ENCODE data around the gene CACFD1.

Gene CACFD1

DNA sequence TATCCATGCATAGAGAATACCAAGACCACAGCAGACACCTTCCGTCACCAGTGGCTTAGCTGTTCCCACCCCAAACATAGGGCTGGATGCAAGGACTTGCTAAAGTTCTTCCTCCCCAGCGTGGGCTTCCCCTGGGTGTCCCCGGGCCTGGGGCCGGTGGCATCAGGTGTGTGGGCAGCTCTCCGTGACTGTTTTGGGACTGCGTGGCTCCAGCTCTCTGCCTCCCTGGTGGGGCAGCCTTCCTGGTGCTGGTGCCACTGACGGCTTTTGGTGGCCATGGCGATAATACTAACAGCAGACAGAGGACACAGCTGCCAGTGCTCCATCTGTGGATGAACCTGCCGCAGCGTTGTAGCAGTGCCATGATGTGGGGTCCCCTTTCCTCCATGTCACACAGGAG lies 4.9 kb downstream of the CACFD1 start:
- Mint-ChIP-seq H3K27ac (no peak overlapping the region), H3K9me3 (no peaks in the 10 kb centered on the region), H3K4me3 (no peak overlapping the region), H3K36me3 (peaks cover 0 to 6% of the 10 kb centered on the region in 2 donors), H3K4me1 (peaks cover 25 to 27% of the 10 kb centered on the region in 2 donors), H3K27me3 (no peaks in the 10 kb centered on the region)
- DNase-seq (no peak), ATAC-seq (replicated peaks) (no peak)

DNA sequence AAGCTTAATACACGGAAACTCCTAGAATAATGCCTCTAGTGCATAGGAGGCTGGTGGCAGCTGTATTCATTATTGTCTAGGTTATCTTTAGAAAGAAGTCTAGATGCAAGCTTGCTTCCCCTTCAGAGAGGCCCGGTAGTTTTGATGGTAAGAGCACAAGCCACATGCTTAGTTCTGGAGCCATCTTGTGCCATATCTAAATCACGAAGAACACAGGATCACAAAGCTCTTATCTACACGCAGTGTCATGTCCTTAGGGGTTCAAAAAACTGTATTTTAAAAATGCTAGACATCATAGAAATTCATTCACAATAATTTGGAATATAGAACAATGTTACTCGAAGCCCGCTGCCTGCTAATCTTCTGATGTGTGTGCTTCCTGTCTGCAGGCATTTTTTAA lies 6.2 kb downstream of the CACFD1 start:
- no peaks in the 10 kb centered on the region for H3K9me3 Mint-ChIP-seq
- peaks cover 0 to 10% of the 10 kb centered on the region in 2 donors for H3K36me3 Mint-ChIP-seq
- DNase-seq (no peak), ATAC-seq (replicated peaks) (no peak)
- no peaks in the 10 kb centered on the region for H3K27me3 Mint-ChIP-seq
- peaks cover 22 to 32% of the 10 kb centered on the region in 2 donors for H3K4me1 Mint-ChIP-seq
- no peak overlapping the region for H3K27ac Mint-ChIP-seq
- H3K4me3 Mint-ChIP-seq = no peak overlapping the region

DNA sequence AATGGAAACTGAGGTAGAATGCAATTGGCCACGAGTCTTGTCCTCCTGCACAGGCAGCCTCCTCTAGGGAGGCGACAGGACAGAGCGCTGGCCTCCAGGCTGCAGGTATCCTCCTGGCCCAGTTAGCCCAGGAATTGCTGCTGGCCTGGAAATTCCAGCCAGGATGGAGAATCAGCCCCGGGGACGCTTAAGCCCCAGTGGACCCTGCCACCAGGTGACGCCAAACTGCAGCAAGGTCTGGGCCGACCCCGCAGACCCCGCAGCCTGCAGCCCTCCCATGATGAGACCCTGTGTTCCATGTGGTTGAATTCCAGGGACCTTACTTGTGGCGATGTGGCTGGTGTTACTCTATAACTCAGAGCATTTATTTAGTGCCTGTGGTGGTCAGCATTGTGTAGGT lies 7.3 kb downstream of the CACFD1 start:
- DNase-seq = no peak
- no peak overlapping the region for H3K4me3 Mint-ChIP-seq
- H3K36me3 Mint-ChIP-seq = peaks cover 3 to 17% of the 10 kb centered on the region in 2 donors
- H3K27me3 Mint-ChIP-seq = no peaks in the 10 kb centered on the region
- no peaks in the 10 kb centered on the region for H3K9me3 Mint-ChIP-seq
- no peak for ATAC-seq (replicated peaks)
- peaks cover 14 to 23% of the 10 kb centered on the region in 2 donors for H3K4me1 Mint-ChIP-seq
- no peak overlapping the region for H3K27ac Mint-ChIP-seq

DNA sequence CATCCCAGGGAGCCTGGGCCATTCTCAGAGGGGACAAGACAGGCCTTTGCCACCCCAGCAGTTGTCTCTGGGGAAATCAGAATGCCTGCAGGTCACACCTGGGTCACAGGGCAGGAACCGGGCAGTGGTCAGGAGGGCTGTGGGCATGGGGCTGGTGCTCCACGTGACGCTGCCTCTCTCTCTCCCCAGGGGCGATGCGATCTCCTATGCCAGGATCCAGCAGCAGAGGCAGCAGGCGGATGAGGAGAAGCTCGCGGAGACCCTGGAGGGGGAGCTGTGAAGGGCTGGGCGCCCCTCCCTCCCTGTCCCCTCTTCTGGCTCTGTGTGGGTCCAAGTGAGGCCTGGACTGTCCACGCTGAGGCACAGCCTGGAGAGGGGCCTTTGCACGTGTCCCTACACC lies 8.6 kb downstream of the CACFD1 start:
- H3K4me1 Mint-ChIP-seq = peaks cover 11 to 21% of the 10 kb centered on the region in 2 donors
- no peaks in the 10 kb centered on the region for H3K27me3 Mint-ChIP-seq
- no peaks in the 10 kb centered on the region for H3K9me3 Mint-ChIP-seq
- DNase-seq (no peak), ATAC-seq (replicated peaks) (peak; percentile 2 to 9)
- peaks cover 8 to 22% of the 10 kb centered on the region in 2 donors for H3K36me3 Mint-ChIP-seq
- no peak overlapping the region for H3K4me3 Mint-ChIP-seq
- peak overlapping the region; percentile 59 for H3K27ac Mint-ChIP-seq

DNA sequence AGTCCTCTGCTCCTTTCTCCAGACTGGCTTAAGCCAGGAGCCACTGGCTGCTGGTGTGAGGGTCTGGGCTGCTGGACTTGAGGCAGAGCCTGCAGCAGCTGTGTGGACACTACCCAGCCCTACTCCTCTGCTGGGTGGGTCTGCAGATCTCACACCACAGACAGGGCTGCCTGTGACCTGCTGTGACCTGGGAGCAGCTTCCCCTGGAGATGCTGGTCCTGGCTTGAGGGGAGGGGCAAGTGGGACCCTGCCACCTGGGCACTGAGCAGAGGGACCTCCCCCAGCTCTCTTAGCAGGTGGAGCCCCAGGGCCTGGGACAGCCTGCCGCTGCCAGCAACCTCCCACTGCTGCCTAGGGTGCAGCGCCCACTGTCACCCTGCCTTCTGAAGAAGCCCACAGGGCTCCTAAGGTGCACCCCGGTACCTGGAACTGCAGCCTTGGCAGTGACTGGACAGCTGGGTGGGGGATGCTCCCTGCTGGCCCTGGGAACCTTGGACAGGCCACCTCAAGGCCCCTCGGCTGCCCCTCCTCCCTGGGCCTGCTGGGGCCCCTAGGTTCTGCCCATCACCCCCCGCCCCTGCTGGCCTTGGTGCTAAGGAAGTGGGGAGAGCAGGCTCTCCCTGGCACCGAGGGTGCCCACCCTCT lies 9.1 kb downstream of the CACFD1 start:
- Mint-ChIP-seq H3K9me3 (no peaks in the 10 kb centered on the region), H3K27me3 (no peaks in the 10 kb centered on the region), H3K36me3 (peaks cover 8 to 20% of the 10 kb centered on the region in 2 donors), H3K4me3 (peak overlapping the region in 1 of 2 donors; percentile 25), H3K27ac (peak overlapping the region; percentile 62), H3K4me1 (peaks cover 11 to 16% of the 10 kb centered on the region in 2 donors)
- no peak for DNase-seq
- peak; percentile 32 to 33 for ATAC-seq (replicated peaks)

DNA sequence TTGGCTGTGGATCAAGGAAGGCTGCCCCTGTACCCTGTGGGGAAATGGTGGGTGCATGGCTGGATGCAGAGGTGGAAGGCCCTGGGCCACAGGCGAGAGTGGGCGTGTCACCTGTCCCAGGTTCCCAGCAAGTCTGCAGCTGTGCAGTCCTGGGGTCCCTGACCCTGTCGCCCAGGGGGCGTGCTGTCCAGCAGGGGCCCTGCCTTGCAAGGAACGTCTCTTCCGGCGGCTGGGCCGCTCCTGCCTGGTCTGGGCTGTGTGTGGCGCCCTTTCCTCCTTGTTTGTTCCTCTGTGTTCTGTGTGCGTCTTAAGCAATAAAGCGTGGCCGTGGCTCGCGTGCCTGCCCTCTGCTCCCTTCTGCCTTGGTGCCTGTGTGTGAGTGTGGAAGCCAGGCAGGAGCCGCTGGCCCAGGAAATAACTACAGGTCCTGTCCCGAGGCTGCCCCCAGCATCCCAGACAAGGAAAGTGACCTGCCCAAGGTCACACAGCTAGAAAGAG lies 10.7 kb downstream of the CACFD1 start:
- no peaks in the 10 kb centered on the region for H3K9me3 Mint-ChIP-seq
- peak overlapping the region in 1 of 2 donors; percentile 48 for H3K4me3 Mint-ChIP-seq
- ATAC-seq (replicated peaks) (peak in 1 of 2 donors; percentile 5), DNase-seq (no peak)
- H3K4me1 Mint-ChIP-seq = peaks cover 9 to 23% of the 10 kb centered on the region in 2 donors
- no peaks in the 10 kb centered on the region for H3K27me3 Mint-ChIP-seq
- H3K27ac Mint-ChIP-seq = peak overlapping the region; percentile 87
- peaks cover 8 to 19% of the 10 kb centered on the region in 2 donors for H3K36me3 Mint-ChIP-seq

DNA sequence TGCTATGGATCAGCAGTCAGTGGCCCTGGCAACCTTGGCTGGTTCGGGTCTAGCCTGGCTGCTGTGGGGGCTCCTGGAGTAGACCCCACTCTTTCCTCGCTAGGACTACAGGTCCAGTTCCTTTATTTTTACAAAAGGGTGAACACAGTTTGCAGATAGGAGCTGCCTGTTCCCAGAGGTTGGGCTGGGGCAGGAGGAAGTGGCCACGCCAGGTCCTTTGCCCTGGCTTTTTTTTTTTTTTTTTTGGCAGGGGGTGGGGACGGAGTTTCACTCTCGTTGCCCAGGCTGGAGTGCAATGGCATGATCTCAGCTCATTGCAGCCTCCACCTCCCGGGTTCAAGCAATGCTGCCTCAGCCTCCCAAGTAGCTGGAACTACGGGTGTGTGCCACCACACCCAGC lies 11.2 kb downstream of the CACFD1 start:
- Mint-ChIP-seq H3K36me3 (peaks cover 8 to 23% of the 10 kb centered on the region in 2 donors), H3K9me3 (no peaks in the 10 kb centered on the region), H3K27ac (peak overlapping the region; percentile 87), H3K27me3 (no peaks in the 10 kb centered on the region), H3K4me3 (no peak overlapping the region), H3K4me1 (peaks cover 7 to 28% of the 10 kb centered on the region in 2 donors)
- ATAC-seq (replicated peaks) (no peak), DNase-seq (no peak)

DNA sequence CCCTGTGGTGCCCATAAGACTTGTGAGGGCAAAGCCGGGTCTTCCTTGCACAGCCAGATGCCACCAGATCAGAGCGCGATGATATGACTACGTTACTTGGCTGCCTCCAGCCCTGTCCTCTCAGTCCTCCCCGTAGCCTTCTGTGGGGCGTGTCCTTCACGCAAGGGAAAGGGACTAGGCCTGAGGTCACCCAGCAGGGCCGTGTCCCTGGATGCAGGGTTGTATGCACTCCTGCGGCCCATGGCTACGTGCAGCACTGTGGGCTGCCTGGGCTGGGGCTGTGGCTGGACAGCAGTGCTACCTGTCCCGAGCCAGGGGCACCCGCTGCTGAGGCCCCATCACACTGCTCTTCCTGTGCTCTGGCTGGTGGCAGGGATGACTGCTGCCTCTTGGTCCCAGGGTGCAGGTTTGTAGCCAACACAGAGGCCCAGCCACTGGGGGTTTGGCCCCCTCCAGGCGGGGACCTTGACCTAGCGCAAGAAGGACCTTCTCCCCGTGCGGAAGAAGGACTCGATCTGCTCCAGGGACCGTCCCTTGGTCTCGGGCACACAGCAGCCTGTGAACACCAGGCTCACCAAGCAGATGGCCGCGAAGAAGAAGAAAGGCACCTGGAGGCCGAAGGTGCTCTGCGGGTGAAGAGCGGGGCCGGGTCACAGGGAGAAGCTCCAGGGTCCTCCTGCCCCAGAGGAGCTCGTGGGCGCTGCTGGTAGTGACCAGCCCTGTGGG lies 11.9 kb downstream of the CACFD1 start:
- no peak overlapping the region for H3K4me3 Mint-ChIP-seq
- peaks cover 8 to 30% of the 10 kb centered on the region in 2 donors for H3K36me3 Mint-ChIP-seq
- ATAC-seq (replicated peaks) = no peak
- H3K9me3 Mint-ChIP-seq = no peaks in the 10 kb centered on the region
- no peak for DNase-seq
- peaks cover 11 to 35% of the 10 kb centered on the region in 2 donors for H3K4me1 Mint-ChIP-seq
- peak overlapping the region; percentile 67 for H3K27ac Mint-ChIP-seq
- H3K27me3 Mint-ChIP-seq = no peaks in the 10 kb centered on the region

DNA sequence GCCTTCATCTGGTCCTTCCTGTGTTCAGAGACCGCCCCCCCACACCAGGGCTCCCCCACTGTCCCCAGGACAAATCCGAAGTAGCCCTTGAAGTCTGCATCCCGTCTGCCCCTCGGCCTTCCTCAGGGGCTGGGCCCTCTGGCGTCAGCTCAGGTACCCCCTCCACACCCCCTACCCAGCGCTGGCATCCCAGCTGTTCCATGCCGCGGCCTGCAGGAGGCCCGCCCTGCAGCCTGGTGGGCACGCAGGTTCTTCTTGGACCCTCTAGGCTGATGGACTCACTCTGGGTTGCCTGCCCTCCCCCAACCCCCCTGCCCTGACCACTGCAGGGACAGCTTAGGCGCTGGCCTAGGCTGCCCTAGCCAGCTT lies 12.5 kb downstream of the CACFD1 start:
- peaks cover 8 to 30% of the 10 kb centered on the region in 2 donors for H3K36me3 Mint-ChIP-seq
- no peaks in the 10 kb centered on the region for H3K27me3 Mint-ChIP-seq
- H3K9me3 Mint-ChIP-seq = no peaks in the 10 kb centered on the region
- H3K4me1 Mint-ChIP-seq = peaks cover 13 to 41% of the 10 kb centered on the region in 2 donors
- H3K4me3 Mint-ChIP-seq = no peak overlapping the region
- no peak for ATAC-seq (replicated peaks)
- no peak overlapping the region for H3K27ac Mint-ChIP-seq
- no peak for DNase-seq

DNA sequence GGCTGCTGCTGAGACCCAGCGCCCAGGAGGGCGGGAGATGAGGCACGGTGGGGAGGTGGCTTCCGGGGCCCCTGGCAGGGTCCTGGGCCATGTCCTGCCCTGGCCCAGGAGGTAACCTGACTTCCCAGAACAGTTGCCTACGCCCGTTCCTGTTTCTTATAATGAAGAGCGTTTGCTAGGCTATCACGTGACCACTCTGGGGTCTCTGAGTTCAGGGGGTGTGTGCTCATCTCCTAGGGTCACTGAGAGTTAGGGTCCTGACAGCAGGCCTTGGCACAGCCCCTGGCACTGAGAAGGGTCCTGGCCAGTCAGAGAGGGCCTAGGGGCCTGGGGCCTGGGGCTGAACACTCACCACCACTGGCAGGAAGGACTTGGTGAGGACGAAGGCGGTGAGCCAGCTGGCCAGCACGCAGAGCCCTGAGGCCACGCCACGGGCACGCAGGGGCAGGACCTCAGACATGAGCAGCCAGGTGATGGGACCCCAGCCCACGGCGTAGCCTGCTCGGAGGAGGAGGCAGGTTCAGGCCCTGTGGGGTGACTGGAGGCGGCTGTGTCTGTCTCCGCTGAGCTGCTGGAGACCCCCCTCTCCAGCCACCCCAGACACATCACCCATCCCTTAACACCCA lies 13.1 kb downstream of the CACFD1 start:
- H3K36me3 Mint-ChIP-seq = peaks cover 9 to 33% of the 10 kb centered on the region in 2 donors
- H3K9me3 Mint-ChIP-seq = no peaks in the 10 kb centered on the region

DNA sequence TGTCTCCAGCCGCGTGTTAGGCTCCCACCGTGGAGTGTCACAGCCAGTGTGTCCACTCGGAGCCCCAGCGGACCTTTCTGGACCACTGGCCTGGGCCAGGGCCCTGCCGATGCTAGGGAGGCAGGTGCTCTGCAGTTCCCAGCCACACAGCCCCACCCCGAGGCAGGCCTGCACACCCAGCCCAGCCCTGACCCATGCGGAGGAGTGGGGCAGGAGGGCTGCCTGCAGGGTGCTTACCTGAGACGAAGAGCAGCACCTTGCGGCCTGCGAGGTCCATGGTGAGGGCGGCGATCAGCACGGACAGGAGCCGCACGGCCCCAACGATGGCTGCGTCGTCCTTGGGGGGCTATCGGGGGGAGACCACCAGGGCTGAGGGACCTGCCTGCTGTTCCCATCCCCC lies 14.0 kb downstream of the CACFD1 start:
- Mint-ChIP-seq H3K9me3 (no peaks in the 10 kb centered on the region), H3K4me1 (peaks cover 17 to 50% of the 10 kb centered on the region in 2 donors), H3K27me3 (no peaks in the 10 kb centered on the region), H3K27ac (no peak overlapping the region), H3K36me3 (peaks cover 11 to 35% of the 10 kb centered on the region in 2 donors), H3K4me3 (no peak overlapping the region)
- ATAC-seq (replicated peaks) (no peak), DNase-seq (no peak)

More for the DNA sequence above, 13.1 kb downstream of the CACFD1 start:
- Mint-ChIP-seq H3K4me3 (peak overlapping the region in 1 of 2 donors; percentile 57), H3K27me3 (no peaks in the 10 kb centered on the region), H3K27ac (no peak overlapping the region), H3K4me1 (peaks cover 16 to 47% of the 10 kb centered on the region in 2 donors)
- DNase-seq = no peak
- no peak for ATAC-seq (replicated peaks)

DNA sequence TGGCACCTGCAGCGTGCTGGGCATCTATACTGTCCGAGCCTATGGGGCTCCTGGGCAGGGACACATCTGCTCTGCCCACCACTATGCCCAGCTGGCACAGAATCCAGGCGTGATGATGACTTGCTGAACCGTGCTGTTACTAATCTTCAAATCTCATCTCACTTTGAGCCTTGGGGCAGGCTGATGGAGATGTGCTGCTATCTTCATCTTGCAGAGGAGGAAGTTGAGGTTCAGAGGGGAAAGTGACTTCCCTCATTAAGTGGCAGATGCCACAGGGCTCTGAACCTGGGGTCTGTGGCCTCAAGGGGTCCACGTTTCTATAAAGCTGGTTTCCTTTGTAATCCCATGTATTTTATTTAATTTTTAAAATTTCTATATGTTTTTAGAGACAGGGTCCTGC lies 14.4 kb downstream of the CACFD1 start:
- H3K36me3 Mint-ChIP-seq = peaks cover 11 to 35% of the 10 kb centered on the region in 2 donors
- H3K4me1 Mint-ChIP-seq = peaks cover 17 to 52% of the 10 kb centered on the region in 2 donors
- no peaks in the 10 kb centered on the region for H3K9me3 Mint-ChIP-seq
- no peaks in the 10 kb centered on the region for H3K27me3 Mint-ChIP-seq
- no peak for DNase-seq
- no peak for ATAC-seq (replicated peaks)
- H3K27ac Mint-ChIP-seq = no peak overlapping the region
- no peak overlapping the region for H3K4me3 Mint-ChIP-seq

DNA sequence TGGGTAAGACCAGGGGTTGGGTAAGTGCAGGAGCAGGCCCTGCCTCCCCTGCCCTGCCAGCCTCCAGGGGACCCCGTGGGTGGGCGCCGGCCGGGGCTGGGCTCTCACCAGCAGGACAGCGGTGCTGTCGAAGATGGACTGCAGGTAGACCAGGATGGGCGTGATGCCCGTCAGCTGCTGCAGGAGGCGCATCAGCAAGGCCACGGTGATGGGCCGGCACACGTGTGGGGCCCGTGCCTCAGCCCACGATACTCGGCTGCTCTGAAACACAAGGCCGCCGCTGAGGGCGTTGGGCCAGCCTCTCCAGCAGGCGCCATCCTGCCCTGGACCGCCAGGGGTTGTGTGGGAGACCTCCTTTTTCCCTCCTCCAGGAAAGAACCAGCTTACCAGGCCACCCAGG lies 15.1 kb downstream of the CACFD1 start:
- Mint-ChIP-seq H3K9me3 (no peaks in the 10 kb centered on the region), H3K36me3 (peaks cover 11 to 35% of the 10 kb centered on the region in 2 donors), H3K4me3 (no peak overlapping the region), H3K27ac (no peak overlapping the region), H3K27me3 (no peaks in the 10 kb centered on the region), H3K4me1 (peaks cover 18 to 56% of the 10 kb centered on the region in 2 donors)
- DNase-seq (no peak), ATAC-seq (replicated peaks) (no peak)

DNA sequence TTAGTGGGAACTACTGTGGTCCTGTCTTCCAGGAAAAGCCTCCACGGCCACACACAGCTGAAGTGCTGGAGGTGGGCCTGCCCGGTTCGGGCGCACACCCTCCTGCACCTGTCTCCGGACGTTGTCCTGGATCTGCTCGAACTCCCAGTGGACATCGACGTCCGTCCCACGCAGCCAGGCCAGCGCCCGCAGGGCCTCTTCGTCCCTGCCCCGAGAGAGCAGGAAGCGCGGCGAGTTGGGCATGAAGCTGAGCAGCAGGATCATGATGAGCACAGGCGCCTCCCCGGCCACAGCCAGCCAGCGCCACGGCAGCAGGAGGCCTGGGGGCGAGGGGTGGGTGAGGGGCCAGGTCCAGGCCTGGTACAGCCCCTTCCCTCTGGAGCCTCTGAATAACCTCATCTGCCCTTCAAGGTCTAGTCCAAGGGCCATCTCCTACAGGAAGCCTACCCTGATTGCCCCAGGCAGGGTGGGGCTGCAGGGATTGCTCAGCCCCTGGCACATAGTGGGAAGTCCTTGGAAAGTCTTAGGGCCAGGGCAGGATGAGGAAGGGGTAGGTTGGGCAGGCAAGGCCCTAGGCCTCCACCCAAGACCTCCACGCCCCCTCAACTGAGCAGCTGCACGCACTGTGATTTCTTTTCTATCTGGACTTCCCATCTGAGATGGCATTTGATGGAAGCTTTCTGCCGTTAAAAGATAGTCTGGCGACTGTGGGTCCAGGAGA lies 15.7 kb downstream of the CACFD1 start:
- DNase-seq = no peak
- Mint-ChIP-seq H3K27me3 (no peaks in the 10 kb centered on the region), H3K36me3 (peaks cover 11 to 34% of the 10 kb centered on the region in 2 donors), H3K9me3 (no peaks in the 10 kb centered on the region), H3K4me3 (no peak overlapping the region), H3K27ac (peak overlapping the region; percentile 62), H3K4me1 (peaks cover 19 to 51% of the 10 kb centered on the region in 2 donors)
- ATAC-seq (replicated peaks) = no peak
